Neuronal stem cell (in vitro differentiated cells): ENCODE measurements around the gene PARVA.

ENCODE experiments used
- DNase-seq: peaks from one replicate; pipeline ENCODE4 v3.0.0-alpha.2; 2013; ENCODE audit warnings: low spot score
- H2AFZ ChIP-seq: one replicate; pipeline ENCODE4 v1.6.1; 2013; ENCODE audit warnings: mild to moderate bottlenecking, low read length, inconsistent platforms
- H2AK5ac ChIP-seq: 2 replicates; pipeline ENCODE4 v1.6.1; 2013; ENCODE audit warnings: low read depth, mild to moderate bottlenecking, inconsistent platforms, low read length, moderate library complexity, mixed read lengths
- H2BK120ac ChIP-seq: 2 replicates; pipeline ENCODE4 v1.6.1; 2013; ENCODE audit warnings: low read depth, mild to moderate bottlenecking, inconsistent platforms, low read length, moderate library complexity, mixed read lengths
- H2BK12ac ChIP-seq: one replicate; pipeline ENCODE4 v1.6.1; 2013; ENCODE audit warnings: low read length, inconsistent platforms
- H2BK15ac ChIP-seq: 2 replicates; pipeline ENCODE4 v1.6.1; 2013; ENCODE audit warnings: mild to moderate bottlenecking, low read length, inconsistent platforms, mixed read lengths
- H2BK5ac ChIP-seq: one replicate; pipeline ENCODE4 v1.6.1; 2013; ENCODE audit warnings: inconsistent platforms, mild to moderate bottlenecking, low read length, moderate library complexity
- H3K14ac ChIP-seq: one replicate; pipeline ENCODE4 v1.6.1; 2013; ENCODE audit warnings: low read length, inconsistent platforms
- H3K18ac ChIP-seq: 2 replicates; pipeline ENCODE4 v1.6.1; 2013; ENCODE audit warnings: low read length, inconsistent platforms
- H3K23ac ChIP-seq: 2 replicates; pipeline ENCODE4 v1.6.1; 2013; ENCODE audit warnings: low read depth, mild to moderate bottlenecking, mixed read lengths, low read length, inconsistent platforms; ENCODE audit not compliant: poor library complexity
- H3K27ac ChIP-seq: replicated peaks from 3 replicates; pipeline ENCODE4 v1.5.1; 2013; ENCODE audit warnings: low read length, inconsistent platforms
- H3K27me3 ChIP-seq, 3 experiments: 2 replicates each; pipeline ENCODE4 v1.6.1; 2013; ENCODE audit warnings: low read length in 3 of 3, mild to moderate bottlenecking in 2 of 3, inconsistent platforms in 1 of 3, low read depth in 1 of 3, mixed read lengths in 1 of 3, moderate library complexity in 1 of 3; ENCODE audit not compliant: control insufficient read depth in 3 of 3, insufficient read depth in 3 of 3
- H3K36me3 ChIP-seq, 2 donors: replicated peaks in 1 of 2; 2 replicates each; pipeline ENCODE4 v1.6.1; 2013; ENCODE audit warnings: low read length in 2 of 2; ENCODE audit not compliant: control insufficient read depth in 2 of 2, insufficient read depth in 2 of 2
- H3K4ac ChIP-seq: 2 replicates; pipeline ENCODE4 v1.6.1; 2013; ENCODE audit warnings: inconsistent platforms, mild to moderate bottlenecking, low read length, moderate library complexity
- H3K4me1 ChIP-seq, 2 donors: 1 replicate in 1 of 2; 2 replicates in 1 of 2; pipeline ENCODE4 v1.6.1; 2013; ENCODE audit warnings: low read length in 2 of 2, low read depth in 1 of 2; ENCODE audit not compliant: control insufficient read depth in 2 of 2, insufficient read depth in 1 of 2
- H3K4me2 ChIP-seq: one replicate; pipeline ENCODE4 v1.6.1; 2013; ENCODE audit warnings: mild to moderate bottlenecking, low read length, inconsistent platforms; ENCODE audit not compliant: insufficient read depth, poor library complexity, severe bottlenecking
- H3K4me3 ChIP-seq, 2 donors: 2 replicates each; pipeline ENCODE4 v1.5.1; 2013; ENCODE audit warnings: low read length in 2 of 2, mild to moderate bottlenecking in 2 of 2, inconsistent platforms in 1 of 2, moderate library complexity in 1 of 2
- H3K79me1 ChIP-seq: one replicate; pipeline ENCODE4 v1.6.1; 2013; ENCODE audit warnings: low read depth, mild to moderate bottlenecking, inconsistent platforms, low read length, moderate library complexity
- H3K9ac ChIP-seq: one replicate; pipeline ENCODE4 v1.6.1; 2013; ENCODE audit warnings: mild to moderate bottlenecking, low read depth, low read length, inconsistent platforms; ENCODE audit not compliant: poor library complexity
- H3K9me3 ChIP-seq, 2 donors: replicated peaks in 1 of 2; 2 replicates each; pipeline versions ENCODE3 to v1.6.1; 2013; ENCODE audit warnings: low read length in 2 of 2, mild to moderate bottlenecking in 2 of 2, inconsistent platforms in 1 of 2, low read depth in 1 of 2, mixed read lengths in 1 of 2, moderate library complexity in 1 of 2; ENCODE audit not compliant: control insufficient read depth in 2 of 2, insufficient read depth in 1 of 2
- H4K8ac ChIP-seq: one replicate; pipeline ENCODE4 v1.6.1; 2013; ENCODE audit warnings: low read depth, mild to moderate bottlenecking, inconsistent platforms, low read length, moderate library complexity
- H4K91ac ChIP-seq: one replicate; pipeline ENCODE4 v1.6.1; 2013; ENCODE audit warnings: low read length, low read depth, mild to moderate bottlenecking, inconsistent platforms; ENCODE audit not compliant: poor library complexity
- WGBS, 2 donors: extraction: QIAGEN DNeasy Blood & Tissue Kit; methylation state at CpG; one replicate each; pipeline ENCODE4 v1.1.7; 2013; ENCODE audit warnings: missing lambda C conversion rate in 2 of 2, mixed read lengths in 1 of 2; ENCODE audit not compliant: insufficient read length in 2 of 2, insufficient replicate concordance in 1 of 2; ENCODE audit errors: extremely low coverage in 2 of 2; 5-methylcytosine and 5-hydroxymethylcytosine counted together

Gene PARVA

DNA sequence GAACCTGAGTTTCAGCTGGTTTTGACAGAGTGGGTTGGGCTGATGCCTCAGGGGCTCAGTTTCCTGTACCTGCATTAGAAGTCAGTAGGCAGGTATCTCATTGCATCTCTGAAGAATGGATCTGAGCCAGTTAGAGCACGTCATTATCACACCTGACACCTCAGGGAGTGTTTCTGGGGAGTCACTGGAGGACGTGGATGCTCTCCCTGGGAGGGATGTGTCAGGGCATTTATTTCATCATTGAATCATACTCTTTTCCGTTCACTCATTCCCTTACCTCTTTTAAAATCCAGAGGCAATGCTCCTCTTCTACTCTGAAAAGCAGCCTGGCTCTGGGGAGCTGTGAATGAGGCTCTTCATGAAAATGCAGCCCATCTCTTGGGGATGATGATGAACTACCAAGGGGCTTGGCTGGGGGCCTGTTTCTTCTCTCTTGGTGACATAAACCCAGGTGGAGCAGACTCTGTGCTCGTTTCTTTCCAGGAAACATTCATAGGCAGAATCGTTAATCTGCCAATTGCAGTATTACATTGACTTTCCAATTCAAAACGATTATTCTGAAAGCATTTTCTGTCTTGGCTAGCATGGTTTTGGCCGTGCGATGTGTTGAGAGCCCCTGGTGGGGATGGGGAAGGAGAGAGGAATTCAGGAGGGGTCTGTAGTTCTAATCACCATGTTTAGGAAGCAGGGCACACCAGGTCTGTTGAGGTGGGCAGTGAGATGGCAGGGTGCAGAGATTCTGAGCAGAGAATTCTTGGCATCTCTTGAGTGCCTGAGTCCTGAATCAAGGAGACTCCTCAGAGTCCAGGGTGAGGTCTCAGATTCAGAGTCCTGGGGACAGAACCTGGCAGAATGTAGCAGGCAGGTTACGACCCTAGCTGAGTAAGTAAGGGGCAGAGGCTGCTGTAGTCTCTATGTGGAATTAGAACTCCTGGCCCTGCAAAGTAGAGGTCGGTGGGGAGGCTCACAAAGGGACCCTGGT is 12.6 kb downstream of the PARVA start:
- no peak overlapping the region for H2BK5ac ChIP-seq
- H3K27ac ChIP-seq, result no peak overlapping the region
- H2BK15ac ChIP-seq, result no peak overlapping the region
- peaks cover 0 to 8% of the 10 kb centered on the region in 2 donors for H3K4me1 ChIP-seq
- no peak overlapping the region for H2BK12ac ChIP-seq
- H3K4ac ChIP-seq, result no peak overlapping the region
- no peak overlapping the region for H3K23ac ChIP-seq
- H3K18ac ChIP-seq, result no peak overlapping the region
- no peak overlapping the region for H3K14ac ChIP-seq
- H3K36me3 ChIP-seq, result no peaks in the 10 kb centered on the region
- no peak overlapping the region for H3K4me3 ChIP-seq
- peaks cover 0 to 13% (median 2%) of the 10 kb centered on the region in 3 experiments for H3K27me3 ChIP-seq
- DNase-seq, result no peak
- H2AFZ ChIP-seq, result no peak overlapping the region
- no peaks in the 10 kb centered on the region for H3K79me1 ChIP-seq
- H4K8ac ChIP-seq, result no peak overlapping the region
- no peak overlapping the region for H3K4me2 ChIP-seq
- H2AK5ac ChIP-seq, result no peak overlapping the region
- WGBS, 2 donors, result no CpG with 5 or more reads among the region's 10 CpGs
- H2BK120ac ChIP-seq, result no peak overlapping the region
- H3K9ac ChIP-seq, result no peak overlapping the region
- H3K9me3 ChIP-seq, result no peaks in the 10 kb centered on the region
- no peak overlapping the region for H4K91ac ChIP-seq

GRCh38 chr11:12390687-12391110 is 13.3 kb downstream of the PARVA start:
- no peak overlapping the region for H3K4ac ChIP-seq
- H3K79me1 ChIP-seq, result no peaks in the 10 kb centered on the region
- peaks cover 0 to 8% of the 10 kb centered on the region in 2 donors for H3K4me1 ChIP-seq
- no peak overlapping the region for H3K4me2 ChIP-seq
- no peak overlapping the region for H4K91ac ChIP-seq
- DNase-seq, result no peak
- H3K27me3 ChIP-seq, result peaks cover 0 to 13% (median 2%) of the 10 kb centered on the region in 3 experiments
- H3K36me3 ChIP-seq, result no peaks in the 10 kb centered on the region
- no peak overlapping the region for H2BK15ac ChIP-seq
- no peak overlapping the region for H3K27ac ChIP-seq
- H3K14ac ChIP-seq, result no peak overlapping the region
- no peaks in the 10 kb centered on the region for H3K9me3 ChIP-seq
- H2BK12ac ChIP-seq, result no peak overlapping the region
- no peak overlapping the region for H2BK120ac ChIP-seq
- H3K4me3 ChIP-seq, result no peak overlapping the region
- H2AFZ ChIP-seq, result no peak overlapping the region
- H4K8ac ChIP-seq, result no peak overlapping the region
- no peak overlapping the region for H3K9ac ChIP-seq
- no peak overlapping the region for H2AK5ac ChIP-seq
- no peak overlapping the region for H3K18ac ChIP-seq
- H2BK5ac ChIP-seq, result no peak overlapping the region
- H3K23ac ChIP-seq, result no peak overlapping the region

DNA sequence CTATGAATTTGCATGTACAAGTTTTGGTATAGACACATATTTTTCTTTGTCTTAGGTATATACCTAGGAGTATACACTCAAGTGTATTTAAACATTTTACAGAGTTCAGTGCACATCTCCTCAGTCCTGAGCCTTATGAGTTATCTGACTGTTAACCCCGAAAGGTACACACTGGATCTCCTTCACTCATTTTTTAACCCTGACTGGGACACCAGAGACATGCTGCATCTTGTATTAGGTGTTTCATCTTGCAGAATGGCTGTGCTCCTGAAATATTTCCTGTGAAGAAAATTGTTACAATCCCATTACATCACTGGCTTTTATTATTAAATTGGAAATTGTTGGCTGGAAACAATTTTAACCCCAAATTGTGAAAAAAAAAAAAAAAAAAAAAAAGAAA is 15.3 kb downstream of the PARVA start:
- Histone ChIP-seq H3K27ac (no peak overlapping the region), H2AFZ (no peak overlapping the region), H3K9me3 (no peaks in the 10 kb centered on the region), H3K79me1 (no peaks in the 10 kb centered on the region), H3K4ac (no peak overlapping the region), H3K4me3 (no peak overlapping the region), H3K4me1 (peaks cover 0 to 3% of the 10 kb centered on the region in 2 donors), H3K23ac (no peak overlapping the region), H3K36me3 (no peaks in the 10 kb centered on the region), H4K91ac (no peak overlapping the region), H2BK5ac (no peak overlapping the region), H2BK12ac (no peak overlapping the region), H3K9ac (no peak overlapping the region), H2BK120ac (no peak overlapping the region), H3K27me3 (peaks cover 0 to 9% (median 2%) of the 10 kb centered on the region in 3 experiments), H3K4me2 (no peak overlapping the region), H4K8ac (no peak overlapping the region), H3K14ac (no peak overlapping the region), H2BK15ac (no peak overlapping the region), H2AK5ac (no peak overlapping the region), H3K18ac (no peak overlapping the region)
- no peak for DNase-seq
- WGBS, 2 donors, result no CpG with 5 or more reads among the region's 1 CpG

- H2BK12ac ChIP-seq, result no peak overlapping the region
- no peaks in the 10 kb centered on the region for H3K9me3 ChIP-seq
- H3K18ac ChIP-seq, result no peak overlapping the region
- H3K4ac ChIP-seq, result no peak overlapping the region
- no peak overlapping the region for H4K91ac ChIP-seq
- H3K79me1 ChIP-seq, result no peaks in the 10 kb centered on the region
- no peak overlapping the region for H3K9ac ChIP-seq
- no peak overlapping the region for H3K14ac ChIP-seq
- no peak overlapping the region for H3K23ac ChIP-seq
- H3K4me2 ChIP-seq, result no peak overlapping the region
- no peak overlapping the region for H2BK5ac ChIP-seq
- WGBS, 2 donors, result no CpG with 5 or more reads among the region's 1 CpG
- H4K8ac ChIP-seq, result no peak overlapping the region
- H3K4me3 ChIP-seq, result no peak overlapping the region
- no peak for DNase-seq
- H3K4me1 ChIP-seq, result peaks cover 0 to 6% of the 10 kb centered on the region in 2 donors
- no peak overlapping the region for H2BK120ac ChIP-seq
- H3K27ac ChIP-seq, result no peak overlapping the region
- H2AFZ ChIP-seq, result no peak overlapping the region
- H3K27me3 ChIP-seq, result peaks cover 0 to 9% (median 2%) of the 10 kb centered on the region in 3 experiments
- H2BK15ac ChIP-seq, result no peak overlapping the region
- H2AK5ac ChIP-seq, result no peak overlapping the region
- no peaks in the 10 kb centered on the region for H3K36me3 ChIP-seq
These were observed 16.3 kb downstream of the PARVA start for GRCh38 chr11:12393691-12394090.
